Brain pericyte (primary cell): ENCODE results near the gene CDK11A.
"Not testable (repeated sequence)": the region's sequence is repeated elsewhere in the genome, so short reads cannot be mapped to it uniquely, and the experiment has no call there.

ENCODE experiments used
- DNase-seq: peaks from one replicate; pipeline ENCODE4 v3.0.0-alpha.2; 2012; ENCODE audit warnings: low read depth, low spot score

CDK11A gene

GRCh38 chr1:1684031-1684681 lies 40.0 kb downstream of the CDK11A start:
- no peak for DNase-seq

GRCh38 chr1:1683104-1683905 lies 40.9 kb downstream of the CDK11A start:
- DNase-seq, result no peak

GRCh38 chr1:1680912-1681273 lies 43.3 kb downstream of the CDK11A start:
- no peak for DNase-seq

- DNase-seq, result no peak
Measured at GRCh38 chr1:1680031-1680911, 43.9 kb downstream of the CDK11A start.

GRCh38 chr1:1678581-1679380 lies 45.4 kb downstream of the CDK11A start:
- no peak for DNase-seq

GRCh38 chr1:1677718-1678580 lies 46.2 kb downstream of the CDK11A start:
- no peak for DNase-seq

- not testable (repeated sequence) for DNase-seq
Measured at GRCh38 chr1:1676087-1676486, 48.1 kb downstream of the CDK11A start.

- not testable (repeated sequence) for DNase-seq
Measured at GRCh38 chr1:1675218-1675617, 48.9 kb downstream of the CDK11A start.

- not testable (repeated sequence) for DNase-seq
Measured at GRCh38 chr1:1674806-1675205, 49.4 kb downstream of the CDK11A start.

- no peak for DNase-seq
Measured at GRCh38 chr1:1672181-1672965, 51.8 kb downstream of the CDK11A start.

- DNase-seq, result no peak
Measured at GRCh38 chr1:1671365-1672119, 52.6 kb downstream of the CDK11A start.

GRCh38 chr1:1670866-1671265 lies 53.3 kb downstream of the CDK11A start:
- no peak for DNase-seq

- DNase-seq, result no peak
Measured at GRCh38 chr1:1669468-1670440, 54.4 kb downstream of the CDK11A start.

- DNase-seq, result no peak
Measured at GRCh38 chr1:1666526-1666925, 57.6 kb downstream of the CDK11A start.

- DNase-seq, result no peak
Measured at GRCh38 chr1:1665815-1666251, 58.3 kb downstream of the CDK11A start.

- no peak for DNase-seq
Measured at GRCh38 chr1:1664941-1665814, 59.0 kb downstream of the CDK11A start.

- not testable (repeated sequence) for DNase-seq
Measured at GRCh38 chr1:1664318-1664717, 59.8 kb downstream of the CDK11A start.
